OCI-LY1 (cell line): Measurements from ENCODE around the gene ZNF574.

Experiments
- CTCF ChIP-seq: fragments of 200-600 bp; sonication (generic), shearing (Covaris generic); IDR thresholded peaks from 2 replicates; pipeline ENCODE4 v1.5.1; 2017; ENCODE audit warnings: mild to moderate bottlenecking, antibody characterized with exemption, low read length, moderate library complexity, mixed read lengths
- EZH2 ChIP-seq: fragments of 200-600 bp; sonication (generic), shearing (Covaris generic); IDR thresholded peaks from 2 replicates; pipeline ENCODE4 v1.8.0; 2017; ENCODE audit warnings: borderline replicate concordance, mixed run types, mild to moderate bottlenecking, antibody characterized with exemption, low read length, moderate library complexity, mixed read lengths

GRCh38 chr19:42113641-42114348, 37.8 kb downstream of the ZNF574 start:
- TF ChIP-seq CTCF (peak; percentile 40; the same call in 1 of the 2 replicates), EZH2 (no peak)
